ENCODE results near the gene EHD4. TPM values are rescaled to one million over a fixed set of nuclear protein-coding genes. Genes with fewer than 3 reads are reported as not detected.

EHD4 gene
- total RNA-seq, 6 experiments from 2014 or later, result 14.1 to 21.8 (median 18.1) TPM

DNA sequence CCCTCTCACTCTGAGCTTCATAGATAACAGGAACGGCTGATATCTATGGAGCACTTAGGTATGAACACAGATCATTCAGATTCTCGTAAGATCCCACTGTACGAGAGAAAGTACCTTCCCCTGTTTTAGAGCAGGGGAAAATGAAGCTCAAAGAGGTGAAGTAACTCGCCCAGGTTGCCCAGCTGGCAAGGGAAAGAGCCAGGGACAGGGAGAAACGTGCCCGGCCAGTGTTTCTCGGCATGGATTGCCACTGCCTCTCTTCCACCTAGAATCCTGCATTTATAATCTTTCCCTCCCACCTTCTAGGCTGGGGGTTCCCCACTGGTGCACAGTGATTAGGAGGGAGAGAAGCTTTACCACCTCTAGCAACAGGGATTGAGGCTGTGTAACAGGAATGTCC, 39.0 kb downstream of the EHD4 start:
- Mint-ChIP-seq H3K9me3 (no peaks in the 10 kb centered on the region), H3K27ac (peak overlapping the region; percentile 83), H3K27me3 (ENCODE audit: insufficient read depth) (no peaks in the 10 kb centered on the region; the same call in 1 of the 2 replicates), H3K4me3 (no peak overlapping the region), H3K36me3 (ENCODE audit: low read depth) (peaks cover 29% of the 10 kb centered on the region), H3K4me1 (ENCODE audit: low read depth) (peaks cover 79% of the 10 kb centered on the region)
- TF ChIP-seq, protein P1, sequence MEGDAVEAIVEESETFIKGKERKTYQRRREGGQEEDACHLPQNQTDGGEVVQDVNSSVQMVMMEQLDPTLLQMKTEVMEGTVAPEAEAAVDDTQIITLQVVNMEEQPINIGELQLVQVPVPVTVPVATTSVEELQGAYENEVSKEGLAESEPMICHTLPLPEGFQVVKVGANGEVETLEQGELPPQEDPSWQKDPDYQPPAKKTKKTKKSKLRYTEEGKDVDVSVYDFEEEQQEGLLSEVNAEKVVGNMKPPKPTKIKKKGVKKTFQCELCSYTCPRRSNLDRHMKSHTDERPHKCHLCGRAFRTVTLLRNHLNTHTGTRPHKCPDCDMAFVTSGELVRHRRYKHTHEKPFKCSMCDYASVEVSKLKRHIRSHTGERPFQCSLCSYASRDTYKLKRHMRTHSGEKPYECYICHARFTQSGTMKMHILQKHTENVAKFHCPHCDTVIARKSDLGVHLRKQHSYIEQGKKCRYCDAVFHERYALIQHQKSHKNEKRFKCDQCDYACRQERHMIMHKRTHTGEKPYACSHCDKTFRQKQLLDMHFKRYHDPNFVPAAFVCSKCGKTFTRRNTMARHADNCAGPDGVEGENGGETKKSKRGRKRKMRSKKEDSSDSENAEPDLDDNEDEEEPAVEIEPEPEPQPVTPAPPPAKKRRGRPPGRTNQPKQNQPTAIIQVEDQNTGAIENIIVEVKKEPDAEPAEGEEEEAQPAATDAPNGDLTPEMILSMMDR (IDR thresholded peaks at IDR 0.05), result no peak
- DNase-seq, result no peak

DNA sequence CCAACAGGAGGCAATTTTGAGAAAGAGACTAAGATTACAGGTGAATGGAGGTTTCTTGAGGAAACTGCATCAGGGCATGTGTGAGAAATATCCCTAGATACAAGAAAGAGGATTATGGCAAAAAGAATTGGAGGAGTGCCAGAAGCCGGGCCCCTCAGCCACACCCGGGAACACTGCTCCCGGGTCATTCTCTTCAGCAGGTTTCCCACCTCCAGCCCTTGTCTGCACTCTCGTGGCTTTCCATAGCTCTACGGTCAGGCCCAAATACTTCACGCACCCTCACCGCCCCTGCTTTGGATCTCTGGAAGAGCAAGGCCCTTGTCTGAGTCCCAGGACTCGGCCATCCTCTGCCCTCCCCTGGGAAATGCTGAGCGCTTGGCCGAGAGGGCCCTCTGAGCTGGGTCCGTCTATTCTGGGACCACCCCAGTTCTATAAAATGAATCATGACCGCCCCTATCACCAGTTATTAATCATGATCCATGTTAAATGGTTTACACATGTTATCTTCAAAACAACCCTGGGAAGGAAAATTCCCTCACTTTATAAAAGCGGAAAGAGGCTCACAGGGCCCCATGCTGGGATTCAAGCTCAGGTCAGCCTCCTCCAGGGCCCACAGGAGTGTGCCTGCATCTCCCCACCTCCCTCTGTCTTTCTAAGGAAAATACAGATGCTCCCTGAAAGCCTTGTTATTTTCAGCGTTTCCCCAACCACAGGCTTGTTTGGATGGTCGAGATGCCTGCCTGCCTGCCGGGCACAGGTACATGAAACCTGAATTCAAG, 39.7 kb downstream of the EHD4 start:
- H3K27ac Mint-ChIP-seq, result peak overlapping the region; percentile 83; the same call in 1 of the 2 replicates
- H3K9me3 Mint-ChIP-seq, result no peaks in the 10 kb centered on the region
- H3K36me3 Mint-ChIP-seq (ENCODE audit: low read depth), result peaks cover 28% of the 10 kb centered on the region
- TF ChIP-seq, protein P1 (IDR thresholded peaks at IDR 0.05), result no peak
- peaks cover 83% of the 10 kb centered on the region for H3K4me1 Mint-ChIP-seq (ENCODE audit: low read depth)
- no peak overlapping the region for H3K4me3 Mint-ChIP-seq
- no peaks in the 10 kb centered on the region; the same call in 1 of the 2 replicates for H3K27me3 Mint-ChIP-seq (ENCODE audit: insufficient read depth)
- DNase-seq, result no peak

DNA sequence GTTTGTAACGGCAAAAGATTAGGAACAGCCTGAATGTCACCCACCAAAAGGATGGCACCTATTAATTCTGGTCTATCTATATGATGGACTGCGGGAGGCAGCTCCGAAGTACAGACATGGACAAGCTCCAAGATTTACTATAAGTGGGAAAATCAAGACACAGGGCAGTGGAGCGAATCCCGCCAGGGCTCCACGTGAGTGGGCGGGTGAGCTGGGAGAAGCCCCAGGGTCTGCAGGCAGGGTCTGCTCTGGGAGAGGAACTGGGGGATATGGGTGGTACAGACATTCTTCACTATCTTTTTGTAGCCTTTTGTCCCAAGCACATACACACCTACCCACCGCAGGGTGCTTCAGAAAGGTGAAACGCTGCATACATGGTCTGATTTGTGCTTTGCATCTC, 40.3 kb downstream of the EHD4 start:
- TF ChIP-seq, protein P1 (IDR thresholded peaks at IDR 0.05), result no peak
- H3K4me1 Mint-ChIP-seq (ENCODE audit: low read depth), result peaks cover 82% of the 10 kb centered on the region
- H3K4me3 Mint-ChIP-seq, result no peak overlapping the region
- H3K27me3 Mint-ChIP-seq (ENCODE audit: insufficient read depth), result no peaks in the 10 kb centered on the region; the same call in 1 of the 2 replicates
- DNase-seq, result no peak
- H3K9me3 Mint-ChIP-seq, result no peaks in the 10 kb centered on the region
- H3K36me3 Mint-ChIP-seq (ENCODE audit: low read depth), result peaks cover 23% of the 10 kb centered on the region
- H3K27ac Mint-ChIP-seq, result peak overlapping the region; percentile 45; the same call in 1 of the 2 replicates

DNA sequence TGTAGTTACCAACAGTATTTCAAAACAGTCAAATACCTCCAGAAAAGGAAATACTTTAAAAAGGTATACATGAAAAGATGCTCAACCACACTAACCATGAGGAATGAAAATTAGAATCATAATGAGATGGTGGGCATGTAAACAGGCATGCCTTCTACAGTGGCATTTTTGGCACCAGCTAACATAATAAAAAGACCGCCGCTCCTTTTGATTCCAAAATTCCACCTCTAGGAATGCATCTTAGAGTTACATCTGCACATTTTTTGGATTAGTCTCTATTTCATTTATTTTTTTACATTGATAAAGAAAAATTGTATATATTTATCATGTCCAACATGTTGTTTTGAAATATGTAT, 41.5 kb downstream of the EHD4 start:
- H3K36me3 Mint-ChIP-seq (ENCODE audit: low read depth), result peaks cover 10% of the 10 kb centered on the region
- no peaks in the 10 kb centered on the region; the same call in 1 of the 2 replicates for H3K27me3 Mint-ChIP-seq (ENCODE audit: insufficient read depth)
- H3K9me3 Mint-ChIP-seq, result no peaks in the 10 kb centered on the region
- DNase-seq, result no peak
- TF ChIP-seq, protein P1 (IDR thresholded peaks at IDR 0.05), result no peak
- H3K4me3 Mint-ChIP-seq, result peak overlapping the region; percentile 49; the same call in 1 of the 2 replicates
- peaks cover 85% of the 10 kb centered on the region for H3K4me1 Mint-ChIP-seq (ENCODE audit: low read depth)
- H3K27ac Mint-ChIP-seq, result peak overlapping the region; percentile 88

DNA sequence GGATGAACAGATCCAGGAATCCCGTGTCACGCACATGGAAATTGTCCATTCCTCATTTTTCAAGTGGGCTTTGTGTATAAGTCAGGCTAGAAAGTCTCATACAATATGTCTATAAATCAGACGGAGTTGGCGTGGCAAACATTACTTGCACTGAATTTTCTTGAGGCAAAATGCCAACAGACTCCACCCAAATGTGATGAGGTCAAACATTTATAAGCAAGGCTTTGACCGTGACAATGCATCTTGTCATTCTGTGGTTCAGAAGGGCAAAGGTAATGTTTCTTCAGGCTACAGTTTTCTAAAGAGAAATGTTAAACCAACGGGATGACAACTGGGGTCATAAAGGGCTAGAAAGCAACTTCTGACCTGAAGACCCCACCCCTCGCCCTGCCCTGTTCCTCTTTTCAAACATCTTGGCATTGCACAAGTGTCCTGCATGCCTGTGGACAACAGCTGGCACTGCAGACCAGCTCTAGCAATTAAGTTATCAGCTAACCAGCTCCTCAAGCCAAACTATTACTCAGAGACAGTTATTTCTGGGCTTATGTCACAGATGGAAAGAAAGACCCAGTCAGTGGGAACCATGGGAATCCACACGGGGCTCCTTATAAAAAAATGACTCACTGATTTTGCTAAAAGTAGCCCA, 42.0 kb downstream of the EHD4 start:
- TF ChIP-seq, protein P1 (IDR thresholded peaks at IDR 0.05), result peak; percentile 61
- Mint-ChIP-seq H3K9me3 (no peaks in the 10 kb centered on the region), H3K27ac (peak overlapping the region; percentile 88), H3K36me3 (ENCODE audit: low read depth) (0 out of 2 replicates have a peak, but pooled peaks cover 7% of the 10 kb centered on the region), H3K4me1 (ENCODE audit: low read depth) (peaks cover 80% of the 10 kb centered on the region), H3K4me3 (peak overlapping the region; percentile 49), H3K27me3 (ENCODE audit: insufficient read depth) (no peaks in the 10 kb centered on the region; the same call in 1 of the 2 replicates)
- peak; percentile 97 for DNase-seq

Measured in HFFc6 (cell line).